Stimulated activated CD4-positive, alpha-beta T cell treated with anti-CD3 and anti-CD28 coated beads, Interleukin-12 subunit alpha, Interleukin-12 subunit beta, amount 100 ng/mL, for 24 hours (primary cell): ENCODE measurements around the gene KRTDAP.

Experiments used
- DNase-seq, 2 experiments: peaks; one replicate each; pipeline ENCODE4 v3.0.0-alpha.2; 2020; ENCODE audit warnings: low read depth in 2 of 2

Gene KRTDAP

DNA sequence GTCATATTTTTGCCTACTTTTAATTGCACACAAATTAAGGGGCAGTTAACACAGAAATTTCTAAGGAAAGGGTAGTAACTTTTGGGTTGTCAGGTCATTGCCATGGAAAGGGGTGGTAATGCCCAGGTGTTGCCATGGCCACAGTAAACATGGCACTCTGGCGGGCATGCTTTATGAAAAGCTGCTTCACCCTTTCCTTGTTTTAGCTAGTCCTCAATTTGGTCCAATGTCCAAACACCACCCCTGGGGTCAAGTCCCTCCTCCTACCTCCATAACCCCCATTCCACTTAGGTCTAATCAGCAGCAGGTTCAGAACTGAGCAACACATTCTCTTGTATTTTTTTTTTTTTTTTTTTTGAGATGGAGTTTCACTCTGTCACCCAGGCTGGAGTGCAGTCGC is 35.6 kb downstream of the KRTDAP start:
- DNase-seq: no peak

DNA sequence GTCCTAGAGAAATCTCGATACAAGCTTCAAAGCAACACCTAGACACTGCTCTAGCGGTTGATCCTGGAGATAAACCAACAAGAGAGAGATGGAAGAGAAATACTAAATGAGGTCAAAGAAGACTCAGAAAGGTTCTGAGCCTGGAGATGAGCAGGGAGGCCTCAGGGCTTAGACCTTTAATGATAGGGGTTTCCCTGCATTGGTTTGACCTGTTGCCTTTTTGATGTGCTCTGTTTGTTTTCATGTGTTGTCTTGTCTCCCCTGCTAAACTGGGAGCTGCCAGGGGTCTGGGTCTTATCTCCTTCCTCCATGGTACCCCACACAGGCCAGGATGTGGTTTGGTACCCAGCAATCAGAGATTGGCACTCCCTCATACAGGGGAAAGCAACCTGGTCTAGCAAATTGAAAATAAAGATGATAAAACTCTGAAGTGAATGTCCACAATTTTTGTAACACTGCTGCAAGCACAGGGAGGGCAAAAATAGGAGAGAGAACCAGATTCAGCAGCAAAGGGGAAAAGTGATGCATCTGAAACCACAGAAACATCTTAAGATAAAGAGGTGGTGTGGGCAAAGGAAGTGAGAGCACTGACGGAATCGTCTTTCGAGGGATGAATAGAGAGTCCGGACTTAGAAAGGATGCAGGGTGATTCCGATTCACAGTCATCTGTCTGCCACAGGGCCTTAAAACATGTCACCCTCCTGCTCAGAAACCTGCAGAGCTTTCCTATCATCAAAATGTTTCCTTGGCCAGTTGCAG is 38.7 kb downstream of the KRTDAP start:
- no peak for DNase-seq

DNA sequence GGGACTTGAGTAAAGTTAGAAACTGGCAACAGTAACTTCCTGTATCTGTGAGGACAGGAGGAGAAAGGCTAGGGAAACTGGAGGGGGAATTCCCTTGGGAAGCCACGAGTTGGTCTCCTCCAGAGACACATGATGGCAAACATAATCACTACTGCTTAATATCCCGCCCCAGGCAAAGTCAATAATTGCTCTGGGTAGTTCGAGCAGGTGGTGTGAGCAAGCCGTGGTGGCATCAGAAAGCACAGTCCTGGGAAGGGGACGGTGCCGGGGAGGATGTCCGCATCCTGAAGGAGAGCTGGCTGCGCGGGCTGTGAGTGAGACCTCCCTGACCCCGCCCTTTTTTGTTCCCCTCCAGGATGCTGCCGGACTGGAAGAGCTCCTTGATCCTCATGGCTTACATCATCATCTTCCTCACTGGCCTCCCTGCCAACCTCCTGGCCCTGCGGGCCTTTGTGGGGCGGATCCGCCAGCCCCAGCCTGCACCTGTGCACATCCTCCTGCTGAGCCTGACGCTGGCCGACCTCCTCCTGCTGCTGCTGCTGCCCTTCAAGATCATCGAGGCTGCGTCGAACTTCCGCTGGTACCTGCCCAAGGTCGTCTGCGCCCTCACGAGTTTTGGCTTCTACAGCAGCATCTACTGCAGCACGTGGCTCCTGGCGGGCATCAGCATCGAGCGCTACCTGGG is 40.8 kb downstream of the KRTDAP start:
- no peak for DNase-seq

DNA sequence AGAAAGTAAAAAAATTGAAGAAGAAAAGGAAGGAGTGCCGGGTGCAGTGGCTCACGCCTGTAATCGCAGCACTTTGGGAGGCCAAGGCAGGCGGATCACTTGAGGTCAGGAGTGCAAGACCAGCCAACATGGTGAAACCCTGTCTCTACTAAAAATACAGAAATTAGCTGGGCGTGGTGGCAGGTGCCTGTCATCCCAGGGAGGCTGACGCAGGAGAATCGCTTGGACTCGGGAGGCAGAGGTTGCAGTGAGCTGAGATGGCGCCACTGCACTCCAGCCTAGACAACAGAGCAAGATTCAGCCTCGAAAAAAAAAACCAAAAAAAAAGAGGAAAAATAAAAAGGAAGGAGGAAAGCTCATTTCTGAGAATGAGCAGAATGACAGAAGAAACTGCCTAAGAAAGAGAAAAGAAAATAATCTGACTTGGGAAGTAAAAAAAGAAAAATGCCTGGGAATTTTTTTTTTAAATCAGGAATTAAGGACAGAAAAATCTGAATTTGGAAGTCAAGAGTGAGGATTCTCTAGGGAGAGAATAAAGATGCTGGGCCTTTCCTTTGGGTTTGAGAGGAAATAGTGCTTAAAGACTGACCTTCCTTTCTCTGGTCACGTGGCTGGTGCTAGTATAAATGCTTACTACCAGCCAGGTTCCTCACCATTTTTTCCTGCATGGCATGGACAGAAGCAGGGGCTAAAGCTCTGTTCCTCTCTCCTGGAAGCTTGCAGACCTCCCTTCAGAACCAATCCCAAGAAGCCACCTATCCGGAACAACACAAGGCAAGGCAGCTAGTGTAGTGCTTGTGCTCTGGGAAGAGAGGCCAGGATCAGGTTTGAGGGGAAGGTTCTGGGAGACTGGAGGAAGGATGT is 42.4 kb downstream of the KRTDAP start, which contains the start of gene FFAR2:
FFAR2 (plus strand) TSS at position 652 of the 864 bp plus-strand sequence. CDS start 1,458 bp downstream, outside the sequence.
- DNase-seq: no peak

DNA sequence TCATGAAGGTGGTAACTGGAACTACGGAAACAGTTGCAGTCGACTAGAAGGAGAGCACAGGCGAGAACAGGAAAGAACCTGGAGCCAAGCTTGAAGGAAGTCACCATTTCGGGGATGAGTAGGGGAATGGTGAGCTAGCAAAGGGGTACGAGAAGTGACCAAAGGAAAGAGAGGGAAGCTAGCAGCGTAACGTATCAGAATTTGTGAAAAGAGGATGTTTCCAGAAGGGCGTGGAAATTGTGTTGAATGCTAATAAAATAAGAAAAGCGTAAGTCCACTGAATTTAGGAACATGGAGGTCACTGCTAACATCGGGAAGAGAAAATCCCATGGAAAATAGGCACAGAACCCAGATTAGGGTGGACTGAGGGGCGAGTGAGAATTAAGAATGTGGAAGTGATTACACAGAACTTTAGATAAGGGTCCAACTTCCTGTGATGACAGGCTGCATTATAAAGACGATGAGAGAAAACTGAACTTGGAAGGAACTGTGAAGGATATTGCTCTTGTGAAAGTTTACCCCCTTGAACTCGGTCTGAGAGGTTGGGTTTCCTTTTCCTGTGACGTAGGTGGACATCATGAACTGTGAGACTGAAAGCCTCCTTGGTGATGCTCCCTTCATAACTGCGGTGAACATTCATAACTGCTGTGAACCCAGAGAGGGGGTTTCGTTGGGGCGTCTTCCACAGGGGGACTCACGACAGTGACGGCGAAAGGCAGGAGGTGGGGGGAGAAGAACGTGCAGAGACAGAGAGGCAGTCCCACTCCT is 44.3 kb downstream of the KRTDAP start:
- no peak for DNase-seq

DNA sequence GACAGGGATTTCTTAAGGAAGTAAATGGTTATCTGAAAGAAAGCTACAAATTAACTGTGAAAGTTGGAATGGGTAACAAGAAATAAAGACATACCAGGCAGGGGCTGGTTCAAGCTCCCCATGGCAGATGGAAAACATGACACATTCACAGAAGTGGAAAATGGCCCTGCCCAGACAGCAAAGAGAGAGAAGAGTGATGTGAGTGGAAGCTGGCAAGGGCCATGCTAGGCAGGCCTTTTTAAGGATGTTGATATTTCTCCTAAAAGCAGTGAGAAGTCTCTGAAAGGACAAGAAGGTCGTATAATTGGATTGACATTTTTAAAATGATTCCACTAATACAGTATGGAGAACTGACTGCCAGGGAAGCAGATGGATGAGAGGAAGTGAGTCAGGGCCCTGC is 45.5 kb downstream of the KRTDAP start:
- DNase-seq: no peak

DNA sequence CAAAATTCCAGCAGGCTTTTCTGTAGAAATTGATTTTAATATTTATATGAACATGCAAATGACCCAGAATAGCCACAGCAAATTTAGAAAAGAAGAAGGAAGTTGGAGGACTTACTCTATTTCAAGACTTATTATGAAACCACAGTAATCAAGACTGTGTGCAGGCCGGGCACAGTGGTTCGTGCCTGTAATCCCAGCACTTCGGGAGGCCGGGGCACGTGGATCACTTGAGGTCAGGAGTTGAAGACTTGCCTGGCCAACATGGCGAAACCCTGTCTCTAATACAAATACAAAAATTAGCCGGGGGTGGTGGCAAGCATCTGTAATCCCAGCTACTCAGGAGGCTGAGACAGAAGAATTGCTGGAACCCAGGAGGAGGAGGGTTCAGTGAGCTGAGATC is 48.2 kb downstream of the KRTDAP start:
- no peak for DNase-seq

DNA sequence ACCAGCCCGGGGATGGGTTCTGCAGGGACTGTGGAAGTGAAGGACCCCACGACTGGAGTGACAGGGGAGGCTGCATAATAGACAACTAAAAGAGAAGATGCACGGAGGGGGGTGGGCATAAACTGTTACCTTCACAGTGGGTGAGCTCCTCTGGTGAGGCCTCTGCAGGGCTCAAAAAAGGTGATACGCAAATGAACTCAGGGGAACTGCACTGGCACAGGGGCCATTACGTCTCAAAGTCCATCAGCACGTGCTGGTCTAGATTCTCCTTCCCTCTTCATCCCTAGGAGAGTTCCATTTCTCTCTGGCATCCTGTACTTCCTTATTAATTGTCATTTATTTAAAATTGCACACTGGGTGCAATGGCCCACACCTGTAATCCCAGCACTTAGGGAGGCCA is 50.3 kb downstream of the KRTDAP start:
- DNase-seq: no peak

DNA sequence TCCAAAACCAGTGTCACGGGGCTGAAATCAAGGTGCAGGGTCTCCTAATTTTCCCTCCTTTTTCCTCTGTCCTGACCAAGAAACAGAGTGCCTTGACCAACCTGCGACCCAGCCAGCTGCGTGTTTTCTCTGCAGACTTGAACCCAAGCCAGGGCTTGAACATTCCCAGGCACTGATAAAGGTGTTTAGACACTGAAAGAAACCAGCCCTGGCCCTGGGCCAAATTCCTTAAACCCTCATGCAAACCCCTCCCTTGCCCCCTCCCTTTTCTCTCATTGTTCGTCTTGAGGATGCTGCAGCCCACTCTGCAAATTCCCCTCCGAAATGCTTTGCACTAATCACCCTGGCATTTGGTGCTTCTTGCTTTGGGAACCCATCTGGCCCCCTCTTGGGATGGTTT is 51.7 kb downstream of the KRTDAP start:
- DNase-seq: no peak

DNA sequence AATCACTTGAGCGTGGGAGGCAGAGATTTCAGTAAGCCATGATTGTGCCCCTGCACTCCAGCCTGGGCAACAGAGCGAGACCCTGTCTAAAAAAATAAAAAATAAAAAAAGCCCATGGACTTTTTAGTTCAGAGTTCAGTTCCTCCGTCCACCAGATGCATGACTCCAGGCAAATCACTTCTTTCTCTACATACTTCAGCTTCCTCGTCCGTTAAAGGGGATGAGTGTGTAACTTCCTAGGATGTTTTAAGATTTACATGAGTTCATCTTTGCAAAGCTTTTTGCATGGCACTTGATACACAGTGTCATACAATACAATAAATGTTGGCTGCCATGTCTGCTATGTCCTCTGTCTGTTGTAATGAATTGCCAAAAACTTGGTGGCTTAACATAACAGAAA is 52.2 kb downstream of the KRTDAP start:
- DNase-seq: no peak

DNA sequence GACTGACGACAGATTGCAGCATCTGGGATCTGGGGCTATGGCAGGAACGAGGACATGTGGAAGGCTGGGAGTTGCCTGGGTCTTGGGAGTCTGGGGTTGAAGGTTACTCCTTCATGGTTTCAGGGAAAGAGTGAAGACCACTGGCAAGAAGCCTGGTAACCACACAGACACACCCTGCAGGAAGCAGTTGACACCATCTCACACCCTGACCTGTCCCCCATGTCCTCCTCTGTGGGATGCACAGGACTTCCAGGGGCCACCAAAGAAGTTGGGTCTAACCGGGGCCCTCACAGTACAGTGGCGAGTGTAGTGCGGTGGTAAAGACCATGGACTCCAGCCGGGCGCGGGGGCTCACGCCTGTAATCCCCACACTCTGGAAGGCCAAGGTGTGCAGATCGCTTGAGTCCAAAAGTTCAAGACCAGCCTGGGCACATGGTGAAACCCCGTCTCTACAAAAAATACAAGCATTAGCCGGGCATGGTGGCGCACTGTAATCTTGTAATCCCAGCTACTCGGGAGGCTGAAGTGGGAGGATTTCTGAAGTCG is 52.8 kb downstream of the KRTDAP start:
- no peak for DNase-seq
